Activated CD4-positive, alpha-beta T cell treated with anti-CD3 and anti-CD28 coated beads, Interleukin-2, Interleukin-4, amounts not matched to agents 100 ng/mL and 50 ng/mL, durations not matched to agents 16 hours and 8 hours (primary cell): ENCODE data around the gene TBC1D1.
A peak's percentile ranks its signal among the peaks of the same experiment; 100 is the strongest.
"Not testable (repeated sequence)": the region's sequence is repeated elsewhere in the genome, so short reads cannot be mapped to it uniquely, and the experiment has no call there.

Experiments
- DNase-seq: peaks from one replicate; pipeline ENCODE4 v3.0.0-alpha.2; 2020; ENCODE audit warnings: low spot score

The TBC1D1 gene

DNA sequence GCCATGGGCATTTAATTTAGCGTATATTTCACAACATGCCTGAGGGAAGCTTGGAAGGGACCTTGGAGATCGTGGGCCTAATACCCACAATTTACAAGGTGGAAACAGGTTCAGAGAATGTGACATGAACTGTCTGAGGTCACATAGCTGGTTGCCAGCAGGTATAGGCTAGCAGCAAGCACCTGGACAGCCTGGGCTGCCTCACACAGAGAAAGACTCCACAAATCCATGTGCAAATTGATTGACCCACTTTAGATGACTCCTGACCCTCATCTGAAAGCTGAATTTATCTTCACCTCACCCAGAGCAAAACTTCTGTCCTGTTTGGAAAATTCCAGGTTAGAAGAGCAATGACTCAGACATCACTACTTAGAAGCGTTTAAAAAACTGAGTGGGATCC lies 75.2 kb downstream of the TBC1D1 start:
- DNase-seq = no peak

DNA sequence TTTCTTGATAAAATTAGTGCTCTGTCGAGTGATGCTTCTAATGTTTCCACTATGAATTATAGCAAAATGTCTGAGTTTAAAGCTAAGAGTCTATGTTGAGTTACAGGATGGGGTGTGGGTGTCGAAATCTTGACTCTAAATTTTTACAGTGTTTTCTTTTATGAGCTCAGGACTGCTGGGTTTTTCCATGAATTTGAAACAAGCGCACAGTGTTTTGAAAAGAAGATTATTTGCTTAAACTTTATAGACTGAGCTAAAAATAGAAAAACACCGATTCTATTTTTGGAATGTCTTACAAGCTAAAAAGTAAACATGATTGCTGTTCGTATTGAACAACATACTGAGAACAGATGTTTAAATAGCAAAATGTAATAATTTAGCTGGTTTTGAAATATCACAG lies 76.9 kb downstream of the TBC1D1 start:
- DNase-seq = no peak

DNA sequence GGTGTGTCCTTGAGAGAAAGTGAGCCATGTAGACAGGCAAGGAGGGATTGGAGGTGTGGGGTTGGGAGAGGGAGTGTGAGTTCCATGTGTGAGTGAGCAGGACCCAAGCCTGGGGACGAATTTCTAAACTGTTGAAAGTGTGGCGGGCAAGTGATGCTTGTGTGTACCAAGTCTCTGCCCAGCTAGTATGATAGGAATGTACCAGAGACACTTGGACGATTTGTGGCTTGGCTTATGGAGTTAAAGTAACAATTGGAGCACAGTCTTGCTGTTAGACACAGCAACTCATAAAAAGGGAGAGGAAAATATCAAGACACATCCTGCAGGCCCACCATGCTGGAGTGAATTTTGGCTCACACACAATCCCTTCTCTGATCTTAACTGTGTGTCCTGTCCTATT lies 77.9 kb downstream of the TBC1D1 start:
- no peak for DNase-seq

DNA sequence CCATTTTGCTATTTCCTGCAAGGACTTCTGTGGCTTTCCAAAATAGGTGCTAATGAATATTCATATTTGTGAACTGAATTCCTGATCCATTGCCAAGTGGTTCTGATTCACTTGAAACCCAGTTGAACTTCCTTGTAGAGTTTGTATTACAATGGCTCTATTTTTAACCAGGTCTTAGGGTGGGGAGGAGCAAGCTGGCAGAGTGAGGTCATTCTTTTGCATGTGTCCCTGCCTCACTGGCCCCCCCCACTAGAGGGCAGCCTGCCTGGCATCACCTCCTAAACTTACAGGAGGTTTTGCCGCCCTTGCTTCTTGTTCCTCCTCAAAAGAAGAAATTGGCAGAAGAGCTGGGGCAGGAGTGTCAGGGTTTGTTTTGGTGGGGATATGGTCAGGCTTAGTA lies 79.8 kb downstream of the TBC1D1 start:
- DNase-seq = peak; percentile 55

DNA sequence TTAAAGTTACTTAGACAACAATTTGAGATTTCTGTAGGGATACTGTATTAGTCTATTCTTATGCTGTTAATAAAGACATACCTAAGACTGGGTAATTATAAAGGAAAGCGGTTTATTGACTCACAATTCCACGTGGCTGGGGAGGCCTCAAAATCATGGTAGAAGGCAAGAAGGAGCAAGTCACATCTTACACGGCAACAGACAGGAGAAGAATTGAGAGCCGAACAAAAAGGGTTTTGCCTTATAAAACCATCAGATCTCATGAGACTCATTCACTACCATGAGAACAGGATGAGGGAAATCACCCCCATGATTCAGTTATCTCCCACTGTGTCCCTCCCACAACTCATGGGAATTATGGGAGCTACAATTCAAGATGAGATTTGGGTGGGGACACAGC lies 80.3 kb downstream of the TBC1D1 start:
- DNase-seq = no peak

DNA sequence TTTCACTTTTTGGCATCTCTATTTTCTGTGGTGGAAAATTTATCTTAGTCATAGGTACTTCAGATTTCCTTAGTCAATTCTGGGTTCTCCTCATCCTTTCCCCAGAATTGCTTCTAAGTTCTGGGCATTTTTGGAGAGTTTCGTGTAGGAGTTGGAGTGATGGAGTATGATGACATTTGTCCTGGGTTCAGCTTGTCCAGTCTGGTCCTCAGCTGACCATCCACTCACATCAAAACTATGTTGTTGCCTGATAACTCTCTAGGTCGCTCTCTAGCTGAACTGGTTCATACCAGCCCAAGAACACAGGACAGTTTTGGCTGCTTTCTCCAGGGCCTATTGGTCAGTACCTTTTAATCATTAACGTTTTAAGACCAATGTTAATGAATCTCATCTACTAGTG lies 82.6 kb downstream of the TBC1D1 start:
- DNase-seq = no peak

DNA sequence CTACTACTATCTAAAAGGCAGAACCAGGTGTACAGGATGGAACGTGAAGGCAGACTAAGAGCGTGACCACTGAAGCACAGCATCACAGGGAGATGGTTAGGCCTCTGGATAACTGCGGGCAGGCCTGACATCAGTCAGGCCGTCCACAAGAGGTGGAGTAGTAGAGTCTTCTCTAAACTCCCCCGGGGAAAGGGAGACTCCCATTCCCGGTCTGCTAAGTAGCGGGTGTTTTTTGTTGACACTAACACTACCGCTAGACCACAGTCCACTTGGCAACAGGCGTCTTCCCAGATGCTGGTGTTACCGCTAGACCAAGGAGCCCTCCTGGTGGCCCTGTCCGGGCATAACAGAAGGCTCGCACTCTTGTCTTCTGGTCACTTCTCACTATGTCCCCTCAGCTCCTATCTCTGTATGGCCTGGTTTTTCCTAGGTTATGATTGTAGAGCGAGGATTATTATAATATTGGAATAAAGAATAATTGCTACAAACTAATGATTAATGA lies 84.5 kb downstream of the TBC1D1 start:
- not testable (repeated sequence) for DNase-seq

DNA sequence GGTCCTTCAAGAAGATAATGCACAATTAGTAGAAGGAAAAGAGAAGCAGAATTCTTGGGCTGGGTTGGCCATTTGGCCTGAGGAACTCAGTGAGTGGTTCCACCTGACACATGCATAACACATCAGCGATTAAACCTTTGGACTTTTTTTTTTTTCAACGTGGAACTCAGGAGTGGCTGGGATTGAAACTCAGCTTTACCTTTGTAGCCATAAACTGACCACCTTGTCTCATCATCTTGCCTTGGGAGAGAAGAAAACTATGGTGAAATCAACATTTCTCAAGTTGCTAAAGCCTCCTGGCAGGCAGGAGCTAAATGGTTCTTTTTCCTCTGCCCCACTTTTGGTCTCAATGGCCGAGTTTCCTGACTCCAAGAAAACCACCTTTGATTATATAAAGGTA lies 85.6 kb downstream of the TBC1D1 start:
- no peak for DNase-seq

DNA sequence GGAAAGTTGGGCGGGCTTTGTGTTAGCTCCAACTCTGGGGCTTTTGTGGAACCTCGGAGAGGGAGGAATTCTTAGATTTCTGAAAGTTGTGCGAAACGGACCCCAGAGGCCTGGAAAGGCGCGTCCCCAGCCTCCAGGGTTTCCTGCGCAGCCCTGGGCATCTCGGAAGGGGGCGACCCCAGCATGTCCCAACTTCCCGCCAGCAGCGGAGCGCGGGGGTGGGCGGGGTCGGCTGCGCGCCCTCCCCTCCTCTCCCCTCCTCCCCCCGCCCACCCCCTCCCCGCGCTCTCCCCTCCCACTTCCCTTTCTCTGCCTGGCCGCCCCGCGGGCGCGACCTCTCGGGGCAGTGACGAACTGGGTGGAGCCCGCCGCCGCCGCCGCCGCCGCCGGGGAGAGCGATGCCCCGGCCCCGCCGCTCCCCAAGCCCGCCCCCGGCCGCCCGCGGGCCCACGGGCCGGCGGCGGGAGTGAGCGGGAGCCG lies 86.1 kb downstream of the TBC1D1 start:
- peak; percentile 74 for DNase-seq

DNA sequence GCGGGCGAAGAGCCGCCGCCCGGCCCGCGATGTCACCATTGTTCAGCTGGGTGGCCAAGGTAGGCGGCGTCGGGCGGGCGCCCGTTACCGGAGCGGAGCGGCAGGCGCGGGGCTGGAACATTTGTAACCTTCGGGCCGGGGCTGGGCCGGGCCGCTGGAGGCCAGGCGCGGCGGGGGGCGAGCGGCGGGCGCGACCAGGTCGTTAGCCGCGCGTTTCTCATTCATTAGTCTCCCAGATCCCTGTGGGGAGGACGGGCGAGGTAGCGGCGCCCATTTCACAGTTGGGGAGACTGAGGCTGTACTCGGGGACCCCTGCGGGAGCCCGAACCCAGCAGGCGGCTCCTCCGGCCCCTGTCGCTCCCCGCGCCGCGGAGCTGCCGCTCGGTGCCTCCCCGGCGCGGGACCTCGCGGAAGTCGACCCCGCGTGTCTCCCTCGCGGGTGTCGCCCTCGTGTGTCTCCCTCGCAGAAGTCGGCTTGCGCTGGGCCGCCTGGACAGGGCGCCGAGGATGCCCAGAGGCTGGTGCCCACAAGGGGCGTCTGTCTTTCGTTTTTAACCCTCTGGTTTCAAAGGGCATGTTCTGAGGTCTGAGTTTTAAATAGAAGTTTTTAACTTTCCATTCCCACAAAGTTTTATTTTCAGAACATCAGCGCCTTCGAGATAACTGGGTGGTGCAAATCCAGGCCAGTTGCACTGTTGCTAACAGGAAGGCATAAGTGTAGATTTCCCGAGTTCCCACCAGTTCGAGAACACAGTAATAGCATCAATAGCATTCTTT lies 86.8 kb downstream of the TBC1D1 start:
- DNase-seq = peak; percentile 60

DNA sequence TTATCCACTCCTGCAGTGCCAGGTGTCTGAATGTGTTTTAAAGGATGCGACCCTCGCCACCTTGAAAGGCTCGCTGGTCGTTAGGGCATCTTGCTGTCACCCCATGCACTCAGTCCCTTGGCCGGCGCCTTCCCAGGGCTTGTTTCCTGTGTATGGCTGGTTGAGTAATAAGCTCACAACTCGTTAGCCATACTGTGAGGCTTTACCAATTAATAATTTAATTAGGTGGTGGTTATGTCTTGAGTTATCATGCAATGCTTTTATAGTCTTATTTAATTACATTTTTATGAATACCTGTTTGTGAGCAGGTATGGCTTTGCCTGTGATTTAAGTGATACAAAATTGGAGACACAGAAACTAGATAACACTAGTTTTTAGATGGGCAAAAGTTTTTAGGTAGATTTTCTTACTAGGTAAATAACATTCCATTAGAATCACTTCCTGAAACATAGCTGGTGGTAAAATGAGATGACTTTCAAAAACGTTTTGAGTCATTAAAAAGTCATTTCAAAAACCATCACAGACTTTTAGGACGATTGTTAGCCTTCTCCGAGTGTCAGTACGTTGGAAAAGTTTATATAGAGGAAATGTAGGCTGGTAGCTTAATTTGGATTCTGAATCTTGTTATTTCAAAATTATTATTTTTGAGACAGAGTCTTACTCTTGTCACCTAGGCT lies 87.5 kb downstream of the TBC1D1 start:
- peak; percentile 36 for DNase-seq

DNA sequence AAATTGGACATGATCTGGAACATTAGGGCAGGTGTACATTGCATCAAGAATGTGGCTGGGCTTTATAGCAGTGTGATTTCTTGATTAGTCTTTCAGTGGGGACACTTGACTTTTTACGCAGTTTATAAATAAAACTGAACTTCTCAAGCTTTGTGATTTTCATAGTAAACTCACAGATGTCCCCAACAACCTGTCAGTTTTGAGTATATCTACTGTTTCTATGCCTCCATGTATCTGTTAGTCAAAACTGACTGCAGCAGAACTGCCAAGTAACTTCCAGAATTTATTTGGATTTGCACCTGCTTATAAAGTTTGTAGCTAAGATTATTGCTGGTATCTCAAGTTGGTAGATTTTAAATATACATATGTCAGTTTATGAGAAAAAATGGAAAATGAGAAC lies 89.4 kb downstream of the TBC1D1 start:
- DNase-seq = no peak

DNA sequence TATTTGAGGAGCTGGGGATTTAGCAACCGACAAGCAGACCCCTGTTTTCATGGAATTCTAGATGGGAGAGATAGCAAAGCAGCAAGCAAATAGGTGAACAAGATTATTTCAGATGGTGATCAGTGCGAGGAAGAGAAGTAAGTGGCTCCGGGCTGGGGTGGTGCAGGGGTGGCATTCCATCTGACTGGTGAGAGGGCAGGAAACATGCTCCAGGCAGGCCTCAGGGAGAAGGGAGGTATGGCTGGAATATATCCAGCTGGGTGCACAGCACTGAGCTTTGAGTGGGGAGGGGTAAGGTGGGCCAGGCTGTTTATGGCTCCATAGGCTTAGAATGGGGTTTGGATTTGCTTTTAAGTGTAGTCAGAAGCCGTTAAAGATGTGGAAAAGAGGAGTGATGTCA lies 90.5 kb downstream of the TBC1D1 start:
- DNase-seq = no peak

DNA sequence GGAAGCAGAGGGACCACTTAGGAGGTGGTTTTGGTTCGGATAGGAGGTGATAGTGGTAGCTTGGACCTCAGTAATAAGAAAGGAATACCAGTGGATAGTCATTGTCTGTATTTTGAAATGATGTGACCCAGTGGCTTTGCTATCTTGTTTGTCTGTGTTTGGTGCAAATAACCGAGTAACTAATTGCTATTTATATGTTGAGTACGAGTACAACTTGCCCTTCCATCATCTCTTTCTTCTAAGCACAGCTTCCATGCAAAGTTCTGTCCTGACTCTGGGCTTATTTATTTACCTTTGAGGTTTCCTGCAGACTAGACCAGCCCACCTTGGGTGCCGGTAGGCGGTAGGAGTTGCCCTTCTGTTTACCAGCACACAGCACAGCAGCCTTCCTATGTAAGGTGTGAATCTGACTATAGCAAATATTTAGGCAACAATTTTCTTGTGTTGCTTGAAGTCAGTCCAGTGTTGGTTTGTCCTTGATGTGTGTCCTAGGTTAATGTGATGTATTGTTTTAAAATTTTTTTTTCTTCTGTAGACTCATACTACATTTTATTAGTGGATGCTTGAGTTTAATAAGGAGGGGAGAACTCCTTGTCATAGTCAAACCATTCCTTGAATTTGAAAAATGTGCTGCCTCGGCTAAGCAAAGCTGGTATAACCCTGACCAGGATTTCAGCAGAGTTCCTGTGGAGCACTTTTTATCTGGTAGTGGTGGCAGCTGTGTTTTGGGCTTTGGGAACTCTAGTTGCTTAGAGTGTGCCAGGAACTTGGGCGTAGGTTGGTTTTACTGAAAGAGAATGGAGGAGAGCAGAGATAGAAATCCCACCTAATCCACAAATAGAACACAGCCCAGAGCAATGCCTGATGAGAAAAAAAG lies 91.2 kb downstream of the TBC1D1 start:
- DNase-seq = no peak

DNA sequence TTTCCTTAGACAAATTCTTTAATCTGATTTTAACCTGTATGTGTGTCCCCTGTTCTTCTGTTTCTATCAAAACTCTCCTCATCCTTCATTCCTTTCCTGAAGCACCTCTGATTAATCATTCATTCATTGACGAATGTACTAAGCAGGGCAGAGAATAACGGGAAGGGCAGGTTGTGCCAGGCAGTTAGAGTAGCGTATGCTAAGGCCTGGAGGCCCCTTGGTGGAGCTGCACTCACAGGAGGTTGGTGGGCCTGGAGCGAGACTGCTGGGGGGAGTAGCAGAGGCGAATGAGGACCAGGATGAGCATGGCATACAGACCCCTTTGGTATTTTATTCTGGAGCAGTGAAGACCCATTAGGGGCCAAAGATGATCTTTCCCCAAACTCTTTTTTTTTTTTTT lies 91.9 kb downstream of the TBC1D1 start:
- no peak for DNase-seq

DNA sequence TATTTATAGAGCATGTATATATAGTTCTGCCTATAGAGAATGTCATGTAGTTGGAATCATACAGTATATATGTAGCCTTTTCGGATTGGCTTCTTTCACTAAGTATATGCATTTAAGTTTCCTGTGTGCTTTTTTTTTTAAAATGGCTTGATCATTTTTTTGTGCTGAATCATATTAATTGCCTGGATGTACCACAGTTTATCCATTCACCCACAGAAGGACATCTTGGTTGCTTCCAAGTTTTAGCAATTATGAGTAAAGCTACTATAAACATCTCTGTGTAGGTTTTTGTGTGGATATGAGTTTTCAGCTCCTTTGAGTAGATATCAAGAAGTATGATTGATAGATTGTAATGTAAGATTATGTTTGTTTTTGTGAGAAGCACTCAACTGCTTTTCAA lies 93.1 kb downstream of the TBC1D1 start:
- DNase-seq = no peak

DNA sequence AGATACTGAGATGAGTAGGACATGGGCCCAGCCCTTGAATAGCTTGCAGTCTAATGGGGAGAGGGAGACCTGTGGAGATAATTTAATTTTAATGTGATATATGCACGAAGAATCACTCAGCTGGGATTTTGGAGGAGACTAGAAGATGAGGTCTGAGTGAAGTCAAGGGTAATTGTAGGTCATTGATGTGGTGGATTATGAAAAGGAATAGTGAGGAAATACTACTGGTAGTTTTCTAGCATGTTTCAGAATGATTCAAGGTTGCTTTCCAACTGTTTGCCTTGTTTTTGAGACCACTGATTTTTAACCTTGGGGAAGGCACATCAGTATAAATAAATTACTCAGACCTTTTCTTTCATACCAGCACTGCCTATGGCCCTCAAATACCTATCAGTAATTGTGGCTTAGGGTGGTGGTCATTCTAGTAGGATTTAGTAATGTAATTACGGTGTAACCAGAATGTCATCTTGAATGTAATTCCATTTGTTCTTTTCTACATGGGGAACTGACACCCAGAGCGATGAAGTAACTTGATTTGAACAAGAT lies 94.9 kb downstream of the TBC1D1 start:
- DNase-seq = no peak

DNA sequence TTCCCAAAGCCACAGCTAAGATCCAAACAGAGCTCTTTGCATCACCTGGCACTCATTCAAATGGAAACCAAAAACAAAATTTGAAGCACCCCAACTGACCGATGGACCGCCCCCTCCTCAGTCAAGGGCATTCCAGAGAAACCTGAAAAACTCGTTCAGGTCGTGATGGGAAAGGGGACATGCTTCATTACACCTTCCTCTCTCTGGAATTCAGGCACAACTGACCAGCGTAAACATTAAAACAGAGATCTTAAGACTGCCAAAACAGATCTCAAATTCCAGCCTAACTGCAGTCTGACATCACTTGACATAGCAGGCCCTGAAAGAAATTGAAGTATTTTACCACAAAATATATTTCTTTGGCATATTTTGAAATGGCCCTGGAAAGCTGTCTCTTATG lies 97.8 kb downstream of the TBC1D1 start:
- DNase-seq = no peak

DNA sequence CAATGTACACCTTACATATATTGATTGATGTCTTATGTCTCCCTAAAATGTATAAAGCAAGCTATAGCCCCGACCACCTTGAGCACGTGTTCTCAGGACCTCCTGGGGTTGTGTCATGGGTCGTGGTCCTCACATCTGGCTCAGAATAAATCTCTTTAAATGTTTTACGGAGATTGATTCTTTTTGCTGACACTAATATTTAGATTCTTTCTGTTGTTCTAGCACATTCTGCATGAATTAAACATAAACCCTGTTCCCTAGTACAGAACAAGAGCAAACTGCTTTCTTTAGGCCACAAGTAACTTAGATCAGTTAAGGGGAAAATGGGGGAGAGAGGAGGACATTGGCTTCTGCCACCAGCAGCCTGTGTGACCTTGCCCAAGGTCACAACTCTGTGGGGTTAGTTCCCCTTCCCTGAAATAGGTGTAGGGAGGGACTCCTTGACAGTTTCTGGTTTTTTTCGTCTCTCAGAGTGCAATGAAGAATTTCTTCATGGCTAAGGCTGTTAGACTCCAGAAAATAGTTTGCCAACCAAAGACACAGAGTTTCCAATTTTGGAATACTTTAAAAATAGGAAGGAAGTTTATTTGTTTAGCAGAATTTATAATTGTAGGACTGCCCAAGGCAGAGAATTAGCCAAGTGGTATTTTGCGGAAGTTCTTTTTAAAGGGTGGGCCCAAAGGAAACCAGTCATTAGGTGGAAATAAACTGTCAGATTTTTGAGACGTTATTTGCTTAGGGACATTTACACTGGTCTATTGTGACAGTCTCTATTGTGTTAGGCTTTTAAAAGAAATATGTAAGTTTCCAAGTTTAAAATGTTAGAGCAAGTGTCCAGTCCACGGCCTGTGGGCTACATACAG lies 98.7 kb downstream of the TBC1D1 start:
- no peak for DNase-seq

DNA sequence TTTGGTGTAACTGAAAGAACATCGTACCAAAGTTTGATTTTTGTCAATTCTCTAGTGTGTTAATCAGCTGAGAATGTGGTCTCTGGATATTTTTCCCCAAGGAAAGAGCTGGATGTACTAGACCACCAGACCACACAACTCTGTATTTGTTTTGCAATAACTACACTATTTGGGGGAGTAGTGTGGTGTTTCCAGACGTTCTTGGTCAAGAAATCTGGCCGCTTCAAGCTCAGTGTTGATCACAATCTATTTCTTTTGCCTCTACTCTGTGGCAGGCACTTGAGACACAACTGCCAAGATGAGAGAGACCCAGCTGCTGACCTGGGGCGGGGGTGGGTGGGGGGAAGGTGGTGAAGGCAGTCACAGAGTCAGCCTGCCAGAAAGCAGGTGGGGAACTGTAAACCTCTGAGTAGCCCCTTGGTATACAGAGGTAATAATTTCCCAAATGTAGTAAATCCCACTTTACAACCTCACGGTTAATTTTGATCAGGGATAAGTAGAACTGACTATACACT lies 99.9 kb downstream of the TBC1D1 start:
- DNase-seq = no peak
